GM23338 (cell line): ENCODE measurements around the gene WWOX. TPM values are rescaled to one million over a fixed set of nuclear protein-coding genes. Genes with fewer than 3 reads are reported as not detected.
A peak's percentile ranks its signal among the peaks of the same experiment; 100 is the strongest.

Source experiments
- ATAC-seq: fragments of 200-7000 bp; cut with Tn5 transposase; 3 replicates; pipeline ENCODE4 v1.9.1; 2020
- DNase-seq: peaks from one replicate; pipeline ENCODE4 v3.0.0-alpha.2; 2015; ENCODE audit warnings: low spot score
- H2AFZ ChIP-seq: fragments of 200-600 bp; sonication (generic); 2 replicates; pipeline ENCODE4 v1.8.0; 2016; ENCODE audit warnings: antibody characterized with exemption, mild to moderate bottlenecking, moderate library complexity
- H3F3A ChIP-seq: fragments of 200-600 bp; sonication (generic); replicated peaks from 2 replicates; pipeline ENCODE4 v1.8.0; 2017; ENCODE audit warnings: antibody characterized with exemption, mixed run types, low read depth
- H3K27ac ChIP-seq: fragments of 200-600 bp; sonication (generic); 2 replicates; pipeline ENCODE4 v1.6.1; 2016; ENCODE audit warnings: low read depth
- H3K27me3 ChIP-seq: fragments of 200-600 bp; sonication (generic); 2 replicates; pipeline ENCODE4 v1.8.0; 2016; ENCODE audit warnings: mild to moderate bottlenecking, mixed run types, moderate library complexity; ENCODE audit not compliant: insufficient read depth
- H3K36me3 ChIP-seq: fragments of 200-600 bp; sonication (generic); 2 replicates; pipeline ENCODE4 v1.8.0; 2016; ENCODE audit warnings: mild to moderate bottlenecking; ENCODE audit not compliant: insufficient read depth
- H3K4me1 ChIP-seq: fragments of 200-600 bp; sonication (generic); 2 replicates; pipeline ENCODE4 v1.8.0; 2016; ENCODE audit warnings: mild to moderate bottlenecking, moderate library complexity; ENCODE audit not compliant: insufficient read depth
- H3K4me2 ChIP-seq: fragments of 200-600 bp; sonication (generic); 2 replicates; pipeline ENCODE4 v1.7.1; 2017; ENCODE audit warnings: mixed run types
- H3K4me3 ChIP-seq: fragments of 200-600 bp; sonication (generic); 2 replicates; pipeline ENCODE4 v1.6.1; 2016; ENCODE audit warnings: mixed run types
- H3K79me2 ChIP-seq: fragments of 200-600 bp; sonication (generic); replicated peaks from 2 replicates; pipeline ENCODE4 v1.8.0; 2017; ENCODE audit warnings: mild to moderate bottlenecking; ENCODE audit not compliant: insufficient read depth
- H3K9me2 ChIP-seq: fragments of 200-600 bp; sonication (generic); 2 replicates; pipeline ENCODE4 v1.8.0; 2017; ENCODE audit not compliant: insufficient read depth
- H4K20me1 ChIP-seq: fragments of 200-600 bp; sonication (generic); replicated peaks from 2 replicates; pipeline ENCODE4 v1.8.0; 2017; ENCODE audit warnings: mild to moderate bottlenecking; ENCODE audit not compliant: insufficient read depth
- H3K27ac Mint-ChIP-seq: 2 replicates; pipeline ENCODE4 v1.8.0; 2020; ENCODE audit warnings: inconsistent platforms, mild to moderate bottlenecking, moderate library complexity, mixed read lengths
- H3K27me3 Mint-ChIP-seq: 3 replicates; pipeline ENCODE4 v1.8.0; 2022; ENCODE audit warnings: low read depth, mild to moderate bottlenecking, moderate library complexity, mixed read lengths, inconsistent platforms; ENCODE audit not compliant: insufficient read depth, poor library complexity
- H3K36me3 Mint-ChIP-seq: 3 replicates; pipeline ENCODE4 v1.8.0; 2021; ENCODE audit warnings: low read depth, mild to moderate bottlenecking, inconsistent platforms, moderate library complexity, mixed read lengths
- H3K4me1 Mint-ChIP-seq: 3 replicates; pipeline ENCODE4 v1.8.0; 2020; ENCODE audit warnings: mild to moderate bottlenecking, inconsistent platforms, mixed read lengths
- H3K4me3 Mint-ChIP-seq: 3 replicates; pipeline ENCODE4 v1.8.0; 2021; ENCODE audit warnings: moderate library complexity, mild to moderate bottlenecking, inconsistent platforms, mixed read lengths
- H3K9me3 Mint-ChIP-seq: 3 replicates; pipeline ENCODE4 v1.8.0; 2020; ENCODE audit warnings: moderate library complexity, mild to moderate bottlenecking, inconsistent platforms, mixed read lengths
- CREB1 ChIP-seq: fragments of 250-450 bp; sonication (Bioruptor Pico); IDR thresholded peaks from 2 replicates; pipeline ENCODE4 v1.5.0; 2020; ENCODE audit warnings: low read depth, mild to moderate bottlenecking, moderate library complexity
- ETS1 ChIP-seq: IDR thresholded peaks from 2 replicates; pipeline ENCODE4 v1.6.1; 2016; ENCODE audit warnings: antibody characterized with exemption
- EZH2 ChIP-seq: fragments of 200-600 bp; sonication (generic); IDR thresholded peaks from one replicate; pipeline ENCODE4 v1.8.0; 2017; ENCODE audit warnings: antibody characterized with exemption, mild to moderate bottlenecking, low read depth; ENCODE audit not compliant: unreplicated experiment
- EZH2phosphoT487 ChIP-seq: fragments of 200-600 bp; sonication (generic); IDR thresholded peaks from one replicate; pipeline ENCODE4 v1.8.1; 2018; ENCODE audit warnings: antibody characterized with exemption; ENCODE audit not compliant: unreplicated experiment
- NANOG ChIP-seq: IDR thresholded peaks from 2 replicates; pipeline ENCODE4 v1.6.1; 2016; ENCODE audit warnings: antibody characterized with exemption, borderline replicate concordance
- POLR2AphosphoS5 ChIP-seq: IDR thresholded peaks from 2 replicates; pipeline ENCODE4 v1.6.1; 2016; ENCODE audit warnings: antibody characterized with exemption, low read depth
- STAT1 ChIP-seq: IDR thresholded peaks from one replicate; pipeline ENCODE4 v1.6.1; 2016; ENCODE audit warnings: antibody characterized with exemption; ENCODE audit not compliant: unreplicated experiment
- ZNF331 ChIP-seq: fragments of 250-450 bp; sonication (Bioruptor Pico); IDR thresholded peaks from 2 replicates; pipeline ENCODE4 v1.5.0; 2020; ENCODE audit warnings: low read depth, mild to moderate bottlenecking, moderate library complexity
- ZNF462 ChIP-seq: fragments of 250-450 bp; sonication (Bioruptor Pico); IDR thresholded peaks from 2 replicates; pipeline ENCODE4 v1.5.0; 2020; ENCODE audit warnings: mild to moderate bottlenecking, moderate library complexity
- polyA plus RNA-seq: library from polyadenylated mRNA; unstranded; fragments of >200 nt; fragmentation: Nextera tagmentation; extraction: Ambion mirVana; gene quantifications from 2 replicates; pipeline ENCODE4 v1.2.1, GENCODE V29; 2016
- total RNA-seq: library from RNA; depleted of rRNA; stranded (reverse); fragments of >200 nt; shearing (Covaris generic); gene quantifications from 2 replicates; pipeline ENCODE4 v1.2.3, GENCODE V29; 2014
- TF ChIP-seq, protein P1 (sequence below), 2 experiments: fragments of 200-600 bp in 1 of 2; sonication (generic) in 1 of 2; conservative IDR thresholded peaks; 2 replicates each; pipeline versions ENCODE4 v1.5.1 to v1.6.1; 2016 to 2017; ENCODE audit warnings: antibody characterized with exemption in 2 of 2, low read depth in 2 of 2, mild to moderate bottlenecking in 2 of 2, moderate library complexity in 1 of 2

WWOX gene
- total and polyA plus RNA-seq, 2 experiments from 2014 or later: 10.0 to 19.3 TPM

DNA sequence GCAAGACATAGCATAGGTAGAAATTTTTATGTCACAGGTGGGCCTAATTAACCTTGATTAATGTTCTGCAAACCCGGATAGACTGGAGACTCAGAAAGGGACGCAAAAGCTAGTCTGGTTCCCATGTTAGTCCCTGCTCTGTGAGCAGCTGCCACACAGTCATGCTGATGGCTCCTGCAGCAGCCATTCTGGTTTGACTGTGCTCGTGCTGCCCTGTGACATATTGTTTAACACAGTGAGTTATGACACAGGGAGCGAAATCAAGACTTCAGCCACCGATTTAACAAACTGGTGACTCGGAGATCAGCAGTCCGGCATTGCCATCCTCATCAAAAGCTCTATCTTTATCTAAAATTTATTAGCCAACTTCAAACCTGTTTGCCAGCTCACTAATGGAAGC is 169.8 kb downstream of the WWOX start (continued):
- TF ChIP-seq CREB1 (CRISPR knock-in tag) (no peak), STAT1 (no peak), ETS1 (no peak)

GRCh38 chr16:78271981-78272380 is 172.5 kb downstream of the WWOX start:
- Mint-ChIP-seq H3K27ac (no peak overlapping the region), H3K4me1 (peaks cover 19% of the 10 kb centered on the region), H3K36me3 (peaks cover 8% of the 10 kb centered on the region; the same call in 2 of the 3 replicates), H3K9me3 (no peaks in the 10 kb centered on the region), H3K4me3 (no peak overlapping the region), H3K27me3 (peaks cover 2% of the 10 kb centered on the region)
- DNase-seq (no peak), ATAC-seq (no peak)
- Histone ChIP-seq H3K36me3 (no peaks in the 10 kb centered on the region), H3K4me1 (peaks cover 22% of the 10 kb centered on the region), H3F3A (no peaks in the 10 kb centered on the region), H4K20me1 (no peaks in the 10 kb centered on the region), H3K4me2 (no peak overlapping the region), H2AFZ (no peak overlapping the region), H3K4me3 (no peak overlapping the region), H3K79me2 (no peaks in the 10 kb centered on the region), H3K27me3 (no peaks in the 10 kb centered on the region), H3K27ac (no peak overlapping the region), H3K9me2 (peaks cover 6% of the 10 kb centered on the region)
- TF ChIP-seq NANOG (no peak), ZNF331 (CRISPR knock-in tag) (0 out of 2 replicates have a peak, but pooled peaks have one; percentile 8)

GRCh38 chr16:78274771-78275170 is 175.3 kb downstream of the WWOX start:
- Mint-ChIP-seq H3K27ac (no peak overlapping the region), H3K4me1 (peaks cover 24% of the 10 kb centered on the region), H3K36me3 (peaks cover 8% of the 10 kb centered on the region; the same call in 2 of the 3 replicates), H3K27me3 (peaks cover 2% of the 10 kb centered on the region), H3K9me3 (no peaks in the 10 kb centered on the region), H3K4me3 (no peak overlapping the region; the same call in 2 of the 3 replicates)
- Histone ChIP-seq H2AFZ (no peak overlapping the region), H3K4me3 (no peak overlapping the region), H3K36me3 (no peaks in the 10 kb centered on the region), H4K20me1 (no peaks in the 10 kb centered on the region), H3K79me2 (no peaks in the 10 kb centered on the region), H3K4me2 (peak overlapping the region; percentile 64), H3F3A (no peaks in the 10 kb centered on the region), H3K9me2 (peaks cover 6% of the 10 kb centered on the region), H3K4me1 (peaks cover 47% of the 10 kb centered on the region), H3K27me3 (no peaks in the 10 kb centered on the region), H3K27ac (no peak overlapping the region)
- DNase-seq (no peak), ATAC-seq (no peak)
- no peak for TF ChIP-seq EZH2
- TF ChIP-seq, protein P1, sequence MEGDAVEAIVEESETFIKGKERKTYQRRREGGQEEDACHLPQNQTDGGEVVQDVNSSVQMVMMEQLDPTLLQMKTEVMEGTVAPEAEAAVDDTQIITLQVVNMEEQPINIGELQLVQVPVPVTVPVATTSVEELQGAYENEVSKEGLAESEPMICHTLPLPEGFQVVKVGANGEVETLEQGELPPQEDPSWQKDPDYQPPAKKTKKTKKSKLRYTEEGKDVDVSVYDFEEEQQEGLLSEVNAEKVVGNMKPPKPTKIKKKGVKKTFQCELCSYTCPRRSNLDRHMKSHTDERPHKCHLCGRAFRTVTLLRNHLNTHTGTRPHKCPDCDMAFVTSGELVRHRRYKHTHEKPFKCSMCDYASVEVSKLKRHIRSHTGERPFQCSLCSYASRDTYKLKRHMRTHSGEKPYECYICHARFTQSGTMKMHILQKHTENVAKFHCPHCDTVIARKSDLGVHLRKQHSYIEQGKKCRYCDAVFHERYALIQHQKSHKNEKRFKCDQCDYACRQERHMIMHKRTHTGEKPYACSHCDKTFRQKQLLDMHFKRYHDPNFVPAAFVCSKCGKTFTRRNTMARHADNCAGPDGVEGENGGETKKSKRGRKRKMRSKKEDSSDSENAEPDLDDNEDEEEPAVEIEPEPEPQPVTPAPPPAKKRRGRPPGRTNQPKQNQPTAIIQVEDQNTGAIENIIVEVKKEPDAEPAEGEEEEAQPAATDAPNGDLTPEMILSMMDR (conservative IDR thresholded peaks at IDR 0.05; ENCODE audit: low read depth in 2 of 2): no peak
- no peak for TF ChIP-seq EZH2phosphoT487
- TF ChIP-seq ETS1: no peak
- no peak for TF ChIP-seq NANOG
- TF ChIP-seq POLR2AphosphoS5: no peak
- no peak for TF ChIP-seq ZNF462 (CRISPR knock-in tag)
- TF ChIP-seq CREB1 (CRISPR knock-in tag): no peak
